NCI-H2107 treated with DMSO at 0.1 percent for 48 hours (cell line): ENCODE measurements around the gene PCF11.
"Not testable (repeated sequence)": the region's sequence is repeated elsewhere in the genome, so short reads cannot be mapped to it uniquely, and the experiment has no call there.

ENCODE experiments used
- DNase-seq: peaks from one replicate; lab custom pipeline; 2025; ENCODE audit not compliant: unreplicated experiment; lab: John Stamatoyannopoulos, UW

The PCF11 gene

DNA sequence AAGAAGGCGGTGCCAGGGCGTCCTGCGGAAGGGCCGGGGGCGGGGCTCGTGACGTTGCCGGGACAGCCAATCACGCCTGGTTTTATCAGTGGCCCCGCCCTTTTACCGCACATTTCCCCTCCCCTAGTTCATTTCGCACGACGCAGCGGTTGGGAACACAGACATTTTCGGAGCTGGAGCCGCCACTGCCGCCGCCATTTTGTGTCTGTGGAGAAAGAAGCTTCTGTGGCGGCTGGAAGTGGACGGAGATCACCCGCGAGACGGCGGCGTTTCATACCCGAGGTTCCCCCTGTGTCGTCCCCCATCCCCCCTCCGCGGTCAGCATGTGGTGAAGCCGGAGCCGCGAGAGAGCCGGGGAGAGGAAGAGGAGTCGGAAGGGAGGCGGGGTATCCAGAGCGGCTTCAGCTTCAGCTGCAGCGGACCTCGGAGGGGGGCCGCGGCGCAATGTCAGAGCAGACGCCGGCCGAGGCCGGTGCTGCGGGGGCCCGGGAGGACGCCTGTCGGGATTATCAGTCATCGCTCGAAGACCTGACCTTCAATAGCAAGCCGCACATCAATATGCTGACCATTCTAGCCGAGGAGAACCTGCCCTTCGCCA is at the start of gene PCF11:
Gene PCF11 (plus strand): TSS at position 136 of the 598 bp plus-strand sequence. CDS start 309 bp downstream, at position 445.
- DNase-seq: no peak

GRCh38 chr11:83112886-83113285 is 44.0 kb upstream of the PCF11 start:
- DNase-seq: no peak

DNA sequence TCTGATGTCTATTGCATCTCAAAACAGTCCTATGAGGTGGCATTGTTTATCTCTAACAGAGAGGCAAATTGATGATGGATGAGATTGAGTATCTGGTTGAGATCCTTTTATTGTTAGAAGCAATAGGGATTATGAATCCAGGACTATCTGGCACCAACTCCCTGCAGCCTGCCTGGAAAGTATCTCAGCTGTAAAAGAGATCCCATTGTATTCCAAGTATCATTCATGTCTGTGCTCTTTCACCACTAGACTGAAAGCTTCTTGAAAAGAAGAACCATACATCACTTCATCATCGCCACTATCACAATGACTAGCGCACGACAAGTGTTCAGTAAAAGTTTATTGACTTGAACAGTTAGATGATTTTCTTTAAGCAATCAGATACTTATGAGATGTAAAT is 41.9 kb upstream of the PCF11 start:
- DNase-seq: no peak

- DNase-seq: no peak
Observed at GRCh38 chr11:83115551-83115950, 41.4 kb upstream of the PCF11 start.

- DNase-seq: no peak
Observed at GRCh38 chr11:83116015-83116641, 40.8 kb upstream of the PCF11 start.

DNA sequence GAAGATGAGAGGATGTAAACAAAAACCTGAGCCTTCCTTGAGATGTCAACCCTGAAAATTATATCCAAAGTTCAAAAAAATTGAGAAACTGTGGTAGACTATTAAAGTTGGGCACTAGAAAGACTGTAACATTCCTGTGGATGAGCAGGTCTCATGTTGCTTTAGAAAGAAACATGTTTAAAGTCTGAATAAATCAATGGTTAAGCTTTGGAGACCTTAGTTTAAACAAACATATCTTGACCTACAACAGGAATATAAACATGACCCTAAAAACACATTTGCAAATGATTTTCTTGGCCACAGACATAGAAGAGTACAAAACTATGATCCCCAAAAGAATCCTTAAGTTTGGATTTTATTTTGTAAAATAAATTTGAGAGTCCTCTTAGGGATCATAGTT is 38.1 kb upstream of the PCF11 start:
- DNase-seq: no peak

- DNase-seq: no peak
Observed at GRCh38 chr11:83119216-83119615, 37.7 kb upstream of the PCF11 start.

GRCh38 chr11:83120327-83120726 is 36.6 kb upstream of the PCF11 start:
- no peak for DNase-seq

- no peak for DNase-seq
Observed at GRCh38 chr11:83122050-83122449, 34.9 kb upstream of the PCF11 start.

- DNase-seq: no peak
Observed at GRCh38 chr11:83122766-83123165, 34.2 kb upstream of the PCF11 start.

DNA sequence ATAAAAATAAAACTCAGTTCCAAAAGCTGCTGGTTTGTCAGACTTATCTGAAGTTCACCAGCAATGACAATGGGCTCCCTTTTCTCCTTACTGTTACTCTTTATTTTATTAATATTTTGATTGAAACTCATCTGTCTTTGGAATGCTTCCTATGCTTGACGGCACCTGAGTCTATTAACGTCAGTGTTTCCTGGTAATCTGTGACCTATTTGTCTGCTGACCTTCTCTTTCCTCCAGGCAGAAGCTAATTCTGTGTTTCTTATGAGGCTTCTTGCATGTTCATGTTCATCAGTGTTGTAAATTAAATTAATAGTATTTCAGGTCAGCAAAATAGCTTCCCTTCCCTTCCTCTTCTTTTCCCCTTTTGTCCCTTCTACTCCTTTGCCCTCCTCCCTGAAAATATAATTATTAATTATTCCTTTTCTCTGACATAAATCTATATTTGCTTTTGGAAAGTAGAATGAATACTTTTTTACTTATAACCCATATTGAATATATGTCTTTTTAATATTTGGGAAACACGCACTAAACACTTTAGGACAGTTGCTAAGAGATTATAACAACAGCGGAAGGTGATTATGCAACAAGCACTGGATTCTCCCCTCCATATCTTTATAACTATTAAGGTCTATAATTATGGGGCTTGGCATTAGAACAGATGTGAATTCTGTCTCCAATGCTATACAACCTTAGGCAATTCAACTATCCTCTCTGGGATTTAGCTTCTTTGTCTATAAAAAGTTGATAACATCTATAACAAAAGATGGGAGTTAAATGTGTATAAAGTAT is 32.1 kb upstream of the PCF11 start:
- no peak for DNase-seq

GRCh38 chr11:83125577-83125976 is 31.4 kb upstream of the PCF11 start:
- no peak for DNase-seq

GRCh38 chr11:83127310-83127637 is 29.7 kb upstream of the PCF11 start:
- no peak for DNase-seq

DNA sequence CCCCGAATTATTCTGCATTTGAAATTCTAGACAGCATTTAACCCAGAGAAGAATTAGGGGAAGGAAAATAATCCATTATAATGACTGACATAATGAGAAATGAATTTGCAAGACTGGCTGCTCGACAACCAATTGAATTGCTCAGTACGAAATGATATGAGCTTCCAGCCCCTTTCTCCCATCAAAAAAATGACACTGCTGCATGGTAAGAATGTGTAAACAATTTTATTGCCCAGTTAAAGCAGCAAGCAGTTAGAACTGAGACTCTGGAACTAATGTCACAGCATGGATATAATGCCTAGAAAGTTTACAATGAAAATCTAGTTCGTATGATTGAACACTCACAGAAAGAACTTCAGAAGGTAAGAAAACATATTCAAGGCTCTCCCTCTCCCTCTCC is 24.7 kb upstream of the PCF11 start:
- no peak for DNase-seq

DNA sequence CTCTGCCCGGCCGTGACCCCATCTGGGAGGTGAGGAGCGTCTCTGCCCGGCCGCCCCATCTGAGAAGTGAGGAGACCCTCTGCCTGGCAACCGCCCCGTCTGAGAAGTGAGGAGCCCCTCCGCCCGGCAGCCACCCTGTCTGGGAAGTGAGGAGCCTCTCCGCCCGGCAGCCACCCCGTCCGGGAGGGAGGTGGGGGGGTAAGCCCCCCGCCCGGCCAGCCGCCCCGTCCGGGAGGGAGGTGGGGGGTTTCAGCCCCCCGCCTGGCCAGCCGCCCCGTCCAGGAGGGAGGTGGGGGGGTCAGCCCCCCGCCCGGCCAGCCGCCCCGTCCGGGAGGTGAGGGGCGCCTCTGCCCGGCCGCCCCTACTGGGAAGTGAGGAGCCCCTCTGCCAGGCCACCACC is 23.7 kb upstream of the PCF11 start:
- DNase-seq: not testable (repeated sequence)

DNA sequence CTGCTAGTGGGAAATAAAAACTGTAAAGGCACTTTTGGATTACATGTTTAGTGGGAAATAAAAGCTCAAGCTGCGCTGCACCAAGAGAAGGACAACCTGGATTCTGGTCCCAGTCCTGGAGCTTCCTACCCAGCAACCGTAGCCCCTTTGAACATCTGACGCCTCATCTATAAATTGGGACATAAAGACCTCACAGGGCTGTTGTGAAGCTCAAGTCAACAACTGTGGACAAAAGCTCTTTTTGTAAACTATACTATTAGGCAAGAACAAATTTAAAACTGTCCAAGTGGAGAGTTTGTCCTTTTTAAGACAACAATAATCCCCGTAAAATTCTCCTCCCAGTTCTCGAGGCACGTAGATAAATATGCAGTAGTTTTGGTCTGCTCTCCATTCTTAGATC is 17.6 kb upstream of the PCF11 start:
- no peak for DNase-seq

- DNase-seq: no peak
Observed at GRCh38 chr11:83140691-83141455, 16.1 kb upstream of the PCF11 start.

- DNase-seq: no peak
Observed at GRCh38 chr11:83147895-83148294, 9.0 kb upstream of the PCF11 start.

GRCh38 chr11:83150450-83150849 is 6.5 kb upstream of the PCF11 start:
- no peak for DNase-seq

GRCh38 chr11:83151274-83151977 is 5.5 kb upstream of the PCF11 start:
- DNase-seq: no peak

- no peak for DNase-seq
Observed at GRCh38 chr11:83152264-83152663, 4.7 kb upstream of the PCF11 start.
